Measurements from ENCODE around the gene GARS1. TPM values are rescaled to one million over a fixed set of nuclear protein-coding genes. Genes with fewer than 3 reads are reported as not detected.

The GARS1 gene
- total RNA-seq, 1 experiment from 2014 or later: 380 TPM

GRCh38 chr7:30555525-30555924, 39.2 kb upstream of the GARS1 start:
- no peak for DNase-seq
- Histone ChIP-seq H3K36me3 (ENCODE audit: control insufficient read depth, insufficient read depth, low read length) (no peaks in the 10 kb centered on the region), H3K4me1 (no peaks in the 10 kb centered on the region), H3K27me3 (replicated peaks; ENCODE audit: control insufficient read depth, insufficient read depth, low read length) (no peaks in the 10 kb centered on the region), H3K9me3 (no peaks in the 10 kb centered on the region), H3K4me3 (ENCODE audit: low read depth, low read length) (no peak overlapping the region)
- no TSS peak for BruUV-seq (replicated peaks)
- POLR2A ChIA-PET: no interaction called here
- no peaks in the 10 kb centered on the region for H3K9me3 Mint-ChIP-seq (ENCODE audit: unreplicated experiment)
- TF ChIP-seq CTCF (IDR thresholded peaks at IDR 0.05; ENCODE audit: insufficient read depth in 1 of 2, low read depth in 1 of 2, low read length in 1 of 2, severe bottlenecking in 1 of 2, unreplicated experiment in 1 of 2): no peak
- no peak overlapping the region for H3K27ac Mint-ChIP-seq (ENCODE audit: unreplicated experiment)
- H3K4me3 Mint-ChIP-seq (ENCODE audit: unreplicated experiment): no peak overlapping the region
- CTCF ChIA-PET: no interaction called here
- H3K4me1 Mint-ChIP-seq (ENCODE audit: low read depth, unreplicated experiment): no peaks in the 10 kb centered on the region
- intact Hi-C loops (cut with micrococcal nuclease; ENCODE audit: unreplicated experiment): no loop called here
- H3K27me3 Mint-ChIP-seq (ENCODE audit: insufficient read depth, unreplicated experiment): no peaks in the 10 kb centered on the region
- no peaks in the 10 kb centered on the region for H3K36me3 Mint-ChIP-seq (ENCODE audit: insufficient read depth, unreplicated experiment)

GRCh38 chr7:30556840-30557239, 37.8 kb upstream of the GARS1 start:
- Histone ChIP-seq H3K36me3 (ENCODE audit: control insufficient read depth, insufficient read depth, low read length) (no peaks in the 10 kb centered on the region), H3K4me1 (no peaks in the 10 kb centered on the region), H3K9me3 (no peaks in the 10 kb centered on the region), H3K27me3 (replicated peaks; ENCODE audit: control insufficient read depth, insufficient read depth, low read length) (no peaks in the 10 kb centered on the region), H3K4me3 (ENCODE audit: low read depth, low read length) (no peak overlapping the region)
- CTCF ChIA-PET: no interaction called here
- no peak for TF ChIP-seq CTCF (IDR thresholded peaks at IDR 0.05; ENCODE audit: insufficient read depth in 1 of 2, low read depth in 1 of 2, low read length in 1 of 2, severe bottlenecking in 1 of 2, unreplicated experiment in 1 of 2)
- Mint-ChIP-seq H3K4me1 (ENCODE audit: low read depth, unreplicated experiment) (no peaks in the 10 kb centered on the region), H3K4me3 (ENCODE audit: unreplicated experiment) (no peak overlapping the region), H3K27ac (ENCODE audit: unreplicated experiment) (no peak overlapping the region), H3K9me3 (ENCODE audit: unreplicated experiment) (no peaks in the 10 kb centered on the region), H3K27me3 (ENCODE audit: insufficient read depth, unreplicated experiment) (no peaks in the 10 kb centered on the region), H3K36me3 (ENCODE audit: insufficient read depth, unreplicated experiment) (no peaks in the 10 kb centered on the region)
- POLR2A ChIA-PET: no interaction called here
- intact Hi-C loops (cut with micrococcal nuclease; ENCODE audit: unreplicated experiment): no loop called here
- BruUV-seq (replicated peaks): no TSS peak
- no peak for DNase-seq

DNA sequence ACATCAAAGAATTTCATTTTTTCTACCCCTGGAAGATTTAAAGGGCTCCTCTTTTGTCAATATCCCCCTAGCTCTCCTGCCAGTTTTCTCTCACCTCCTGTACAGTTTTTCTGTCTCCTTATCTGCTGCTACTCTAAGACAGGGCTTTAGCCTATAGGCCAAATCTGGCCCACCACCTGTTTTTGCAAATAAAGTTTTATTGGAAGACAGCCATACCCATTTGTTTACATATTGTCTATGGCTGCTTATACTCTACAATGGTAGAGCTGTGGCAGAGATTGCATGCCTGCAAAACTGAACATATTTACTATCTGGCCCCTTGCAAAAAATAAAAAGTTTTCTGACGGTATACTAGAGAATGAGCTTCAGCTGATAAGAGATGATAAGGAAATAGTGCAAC, 37.4 kb upstream of the GARS1 start:
- intact Hi-C loops (cut with micrococcal nuclease; ENCODE audit: unreplicated experiment): no loop called here
- BruUV-seq (replicated peaks): no TSS peak
- no peak for TF ChIP-seq CTCF (IDR thresholded peaks at IDR 0.05; ENCODE audit: insufficient read depth in 1 of 2, low read depth in 1 of 2, low read length in 1 of 2, severe bottlenecking in 1 of 2, unreplicated experiment in 1 of 2)
- H3K27me3 ChIP-seq (replicated peaks; ENCODE audit: control insufficient read depth, insufficient read depth, low read length): no peaks in the 10 kb centered on the region
- Mint-ChIP-seq H3K4me1 (ENCODE audit: low read depth, unreplicated experiment) (no peaks in the 10 kb centered on the region), H3K27ac (ENCODE audit: unreplicated experiment) (no peak overlapping the region), H3K27me3 (ENCODE audit: insufficient read depth, unreplicated experiment) (no peaks in the 10 kb centered on the region), H3K9me3 (ENCODE audit: unreplicated experiment) (no peaks in the 10 kb centered on the region), H3K4me3 (ENCODE audit: unreplicated experiment) (no peak overlapping the region), H3K36me3 (ENCODE audit: insufficient read depth, unreplicated experiment) (no peaks in the 10 kb centered on the region)
- no peaks in the 10 kb centered on the region for H3K9me3 ChIP-seq
- DNase-seq: no peak
- ChIA-PET POLR2A (no interaction called here), CTCF (no interaction called here)
- H3K36me3 ChIP-seq (ENCODE audit: control insufficient read depth, insufficient read depth, low read length): no peaks in the 10 kb centered on the region
- H3K4me3 ChIP-seq (ENCODE audit: low read depth, low read length): no peak overlapping the region
- H3K4me1 ChIP-seq: no peaks in the 10 kb centered on the region
